Measurements from ENCODE around the gene EPB41L2.

- TF ChIP-seq POLR2AphosphoS5 (IDR thresholded peaks at IDR 0.05) (no peak), CTCF (IDR thresholded peaks at IDR 0.05) (no peak)
Observed at GRCh38 chr6:130873746-130874145, 189.3 kb downstream of the EPB41L2 start.
